ENCODE data around the gene MPDZ. TPM values are rescaled to one million over a fixed set of nuclear protein-coding genes. Genes with fewer than 3 reads are reported as not detected.

The MPDZ gene
- total RNA-seq, 1 experiment from 2014 or later = 46.7 TPM

DNA sequence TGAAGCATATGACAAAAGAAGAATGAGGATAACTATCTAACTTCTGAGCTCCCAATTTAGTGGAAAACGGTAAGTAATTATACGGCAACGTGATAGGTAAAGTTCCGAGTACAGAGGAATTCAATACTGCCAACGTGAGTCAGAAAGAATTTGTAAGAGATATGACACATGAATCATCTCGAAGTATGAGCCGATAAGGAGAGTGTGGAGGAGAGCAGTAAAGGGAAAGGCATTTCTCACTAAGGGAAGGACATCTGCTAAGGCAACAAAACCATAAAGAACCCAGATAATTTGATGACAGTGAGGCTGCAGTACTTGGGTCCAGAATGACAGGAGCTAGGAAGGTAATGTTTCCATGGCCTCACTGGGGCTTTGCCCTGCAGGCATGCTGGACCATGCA is 11.0 kb downstream of the MPDZ start:
- no peak overlapping the region for H3K9ac ChIP-seq (ENCODE audit: extremely low read depth, insufficient read length, low read length)
- no peak overlapping the region for H3K56ac ChIP-seq (ENCODE audit: insufficient read length, low read depth, low read length)
- no peak overlapping the region for H2BK12ac ChIP-seq (ENCODE audit: insufficient read length, low read depth, low read length)
- H3T11ph ChIP-seq (ENCODE audit: low read length) = no peak overlapping the region
- H2BK5ac ChIP-seq (ENCODE audit: insufficient read length, low read length) = no peak overlapping the region
- H2AK5ac ChIP-seq (ENCODE audit: insufficient read length, low read length) = no peak overlapping the region
- no peak overlapping the region for H2BK120ac ChIP-seq (ENCODE audit: low read depth, low read length, poor library complexity, severe bottlenecking)
- no peak overlapping the region for H3K18ac ChIP-seq (ENCODE audit: insufficient read length, low read depth, low read length)
- H3K23ac ChIP-seq (ENCODE audit: insufficient read length, low read depth, low read length) = no peak overlapping the region
- Mint-ChIP-seq H3K4me1 (peaks cover 36 to 54% of the 10 kb centered on the region in 2 experiments), H3K27me3 (ENCODE audit: low read depth) (no peaks in the 10 kb centered on the region), H3K9me3 (no peaks in the 10 kb centered on the region), H3K27ac (peak overlapping the region; percentile 12 to 40 (median 15); a peak in 2 of 7 replicates), H3K36me3 (ENCODE audit: insufficient read depth in 1 of 3, low read depth in 3 of 3) (no peaks in the 10 kb centered on the region), H3K4me3 (no peak overlapping the region)
- H3K9me3 ChIP-seq (ENCODE audit: control insufficient read depth, low read depth, low read length) = no peaks in the 10 kb centered on the region
- H3K79me1 ChIP-seq (ENCODE audit: insufficient read depth, low read depth, low read length, poor library complexity, severe bottlenecking) = peaks cover 3% of the 10 kb centered on the region
- no peak overlapping the region for H3K4ac ChIP-seq (ENCODE audit: low read depth, low read length)
- no peaks in the 10 kb centered on the region for H4K20me1 ChIP-seq (ENCODE audit: control insufficient read depth, insufficient read depth, insufficient read length)
- TF ChIP-seq, protein P1, sequence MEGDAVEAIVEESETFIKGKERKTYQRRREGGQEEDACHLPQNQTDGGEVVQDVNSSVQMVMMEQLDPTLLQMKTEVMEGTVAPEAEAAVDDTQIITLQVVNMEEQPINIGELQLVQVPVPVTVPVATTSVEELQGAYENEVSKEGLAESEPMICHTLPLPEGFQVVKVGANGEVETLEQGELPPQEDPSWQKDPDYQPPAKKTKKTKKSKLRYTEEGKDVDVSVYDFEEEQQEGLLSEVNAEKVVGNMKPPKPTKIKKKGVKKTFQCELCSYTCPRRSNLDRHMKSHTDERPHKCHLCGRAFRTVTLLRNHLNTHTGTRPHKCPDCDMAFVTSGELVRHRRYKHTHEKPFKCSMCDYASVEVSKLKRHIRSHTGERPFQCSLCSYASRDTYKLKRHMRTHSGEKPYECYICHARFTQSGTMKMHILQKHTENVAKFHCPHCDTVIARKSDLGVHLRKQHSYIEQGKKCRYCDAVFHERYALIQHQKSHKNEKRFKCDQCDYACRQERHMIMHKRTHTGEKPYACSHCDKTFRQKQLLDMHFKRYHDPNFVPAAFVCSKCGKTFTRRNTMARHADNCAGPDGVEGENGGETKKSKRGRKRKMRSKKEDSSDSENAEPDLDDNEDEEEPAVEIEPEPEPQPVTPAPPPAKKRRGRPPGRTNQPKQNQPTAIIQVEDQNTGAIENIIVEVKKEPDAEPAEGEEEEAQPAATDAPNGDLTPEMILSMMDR (conservative IDR thresholded peaks at IDR 0.05) = no peak
- H3K27ac ChIP-seq (ENCODE audit: insufficient read length, low read depth, low read length) = no peak overlapping the region
- peaks cover 3% of the 10 kb centered on the region; the same call in 1 of the 2 replicates for H3K79me2 ChIP-seq (ENCODE audit: insufficient read depth, low read length)
- no peak overlapping the region for H2BK15ac ChIP-seq (ENCODE audit: low read depth, low read length)
- H4K5ac ChIP-seq (ENCODE audit: insufficient read length, low read depth, low read length) = no peak overlapping the region
- no peak overlapping the region for H4K8ac ChIP-seq (replicated peaks; ENCODE audit: insufficient read length, low read depth, low read length)
- H3K14ac ChIP-seq (ENCODE audit: insufficient read depth, low read length) = no peak overlapping the region
- no peak for DNase-seq
- no peak overlapping the region for H4K91ac ChIP-seq (ENCODE audit: insufficient read length, low read depth, low read length)
- no CpG with 5 or more reads among the region's 7 CpGs for WGBS (ENCODE audit: extremely low coverage, insufficient read length, low lambda C conversion rate)
- no peak overlapping the region for H2AFZ ChIP-seq (ENCODE audit: low read length)
- H3K4me1 ChIP-seq (ENCODE audit: insufficient read depth, low read length) = peaks cover 3% of the 10 kb centered on the region; the same call in 1 of the 2 replicates
- H3K4me2 ChIP-seq (ENCODE audit: insufficient read depth, insufficient read length, low read length) = no peak overlapping the region
- no peaks in the 10 kb centered on the region for H3K27me3 ChIP-seq (ENCODE audit: insufficient read depth, low read length)
- no peaks in the 10 kb centered on the region for H3K23me2 ChIP-seq (ENCODE audit: insufficient read length, low read depth, low read length, poor library complexity, severe bottlenecking)
- H2BK20ac ChIP-seq (ENCODE audit: low read depth, low read length, poor library complexity, severe bottlenecking) = no peak overlapping the region
